Mammary microvascular endothelial cell (primary cell): ENCODE data around the gene GNB2. TPM values are rescaled to one million over a fixed set of nuclear protein-coding genes. Genes with fewer than 3 reads are reported as not detected.

ENCODE experiments used
- total RNA-seq: library from RNA; depleted of rRNA; stranded (reverse); fragments of >200 nt; gene quantifications from 2 replicates; pipeline ENCODE4 v1.2.3, GENCODE V29; 2015

Gene GNB2
- 266 and 289 TPM in 2 replicates for total RNA-seq

DNA sequence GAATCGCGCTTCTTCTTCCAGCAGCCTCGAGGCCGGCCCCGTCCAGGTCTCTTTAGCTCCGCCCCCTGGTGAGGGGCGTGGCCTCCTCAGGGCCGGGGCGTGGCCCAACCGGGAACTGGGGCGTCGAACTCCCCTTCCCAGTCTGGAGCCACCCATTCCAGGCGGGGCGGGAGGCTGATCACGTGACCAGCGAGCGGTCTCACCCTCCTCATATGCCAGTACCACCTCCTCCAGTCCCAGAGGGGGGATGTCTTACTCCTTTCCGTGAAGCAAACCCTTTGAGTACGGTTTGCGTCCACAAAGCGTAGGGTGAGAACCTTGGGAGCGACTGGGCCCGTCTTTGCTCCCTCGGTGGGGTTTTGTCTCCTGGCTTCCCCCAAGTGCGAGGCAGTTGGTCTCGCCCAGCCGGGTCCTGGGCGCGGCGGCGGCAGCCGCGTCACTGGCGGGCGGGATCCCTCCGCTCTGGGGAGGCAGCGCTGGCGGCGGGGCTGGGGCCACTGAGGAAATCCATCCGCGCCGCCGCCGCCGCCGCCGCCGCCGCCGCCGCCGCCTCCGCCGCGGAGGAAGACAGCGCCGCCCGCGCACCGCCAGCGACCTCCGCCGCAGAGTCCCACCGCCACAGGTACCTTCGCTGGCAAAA, at the start of gene GNB2:
TSS of gene GNB2 (plus strand) at position 439 of the 640 bp plus-strand sequence. CDS start 2,526 bp downstream, outside the sequence.

DNA sequence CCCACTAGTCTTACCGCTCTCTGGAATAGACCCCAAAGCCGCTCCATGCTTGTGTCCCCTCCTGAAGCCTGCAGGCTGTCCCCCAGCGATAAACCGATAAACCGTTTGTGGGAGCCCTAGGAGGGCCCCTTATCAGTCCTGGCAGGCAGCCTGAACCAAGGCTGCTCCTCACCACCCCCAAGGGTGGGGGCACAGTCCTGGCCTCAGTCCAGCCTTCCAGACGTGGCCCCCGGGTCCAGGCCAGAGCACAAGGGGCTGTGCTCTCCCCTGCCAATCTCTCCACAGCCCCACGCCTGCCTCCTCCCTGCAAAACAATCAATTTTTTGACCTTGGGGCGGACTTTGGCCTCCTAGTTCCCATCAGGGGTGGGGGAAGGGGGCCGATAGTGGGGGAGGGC, 32.1 kb upstream of the GNB2 start, which contains the start of gene TFR2:
TSS of gene TFR2 (minus strand) at position 90 of the 397 bp plus-strand sequence. CDS start at position 47, 43 bp downstream.

GRCh38 chr7:100655908-100656674, 17.4 kb upstream of the GNB2 start, which contains the start of gene ACTL6B:
TSS of gene ACTL6B (minus strand) at chr7:100656448. CDS start at chr7:100656354, 94 bp downstream.

DNA sequence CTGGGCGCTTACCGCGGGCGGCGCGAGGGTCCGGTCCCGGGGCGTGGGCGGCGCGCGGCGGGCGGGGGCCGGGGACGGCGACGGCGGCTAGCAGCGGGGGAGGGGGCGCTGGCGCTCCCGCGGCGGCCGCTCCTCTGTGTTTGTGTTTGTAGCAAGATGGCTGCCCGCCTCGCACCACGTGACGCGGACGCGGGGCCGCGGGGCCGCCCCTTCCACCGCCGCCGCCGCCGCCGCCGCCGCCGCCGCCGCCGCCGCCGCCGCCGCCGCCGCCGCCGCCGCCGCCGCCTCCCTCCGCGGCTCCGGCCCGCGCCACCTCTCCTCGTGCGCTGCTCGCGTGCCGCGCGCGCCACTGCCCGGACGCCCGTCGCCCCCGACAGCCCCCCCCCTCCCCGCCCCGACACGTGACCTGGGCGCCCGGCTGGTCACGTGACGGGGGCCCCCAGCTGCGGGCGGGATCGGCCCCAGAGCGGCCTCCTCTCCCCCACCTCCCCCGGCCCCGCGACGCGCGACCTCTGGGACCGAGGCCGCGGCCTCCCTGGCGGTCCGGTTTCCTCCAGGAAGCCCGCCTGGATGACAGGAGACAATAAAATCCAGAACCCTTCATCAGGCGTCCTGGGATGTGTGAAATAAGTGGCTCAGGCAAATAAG, 20.7 kb downstream of the GNB2 start, which contains the start of gene GIGYF1:
TSS of gene GIGYF1 (minus strand) at position 153 of the 648 bp plus-strand sequence. CDS start 6,012 bp downstream, outside the sequence.

GRCh38 chr7:100705753-100706671, 32.5 kb downstream of the GNB2 start, which contains the start of gene POP7:
TSS of gene POP7 (plus strand) at chr7:100706121. CDS start at chr7:100706831, 710 bp downstream.

GRCh38 chr7:100720279-100720670, 46.7 kb downstream of the GNB2 start, which contains the start of gene EPO:
TSS of gene EPO (plus strand) at chr7:100720468. CDS start at chr7:100720981, 513 bp downstream.

Other genes starting within 250 kb of the GNB2 start
- gene ZCWPW1, start 245.0 kb upstream of the GNB2 start, total RNA-seq, result 0.60 and 0.98 TPM in 2 replicates
- gene MEPCE, start 243.9 kb upstream of the GNB2 start, total RNA-seq, result 38.4 and 42.4 TPM in 2 replicates
- 26.4 and 38.2 TPM in 2 replicates for gene PPP1R35, start 237.2 kb upstream of the GNB2 start, total RNA-seq
- 0.87 and 3.4 TPM in 2 replicates for gene SPACDR, start 209.5 kb upstream of the GNB2 start, total RNA-seq
- gene TSC22D4, start 194.5 kb upstream of the GNB2 start, total RNA-seq, result 62.0 and 63.5 TPM in 2 replicates
- gene NYAP1, start 189.8 kb upstream of the GNB2 start, total RNA-seq, result 2.1 and 2.9 TPM in 2 replicates
- 46.2 and 49.0 TPM in 2 replicates for gene AGFG2, start 134.5 kb upstream of the GNB2 start, total RNA-seq
- gene SAP25, start 99.8 kb upstream of the GNB2 start, total RNA-seq, result not detected in 2 replicates
- 30.4 and 38.0 TPM in 2 replicates for gene LRCH4, start 87.6 kb upstream of the GNB2 start, total RNA-seq
- 1.00 TPM in 1 of 2 replicates, not detected in the other for gene FBXO24, start 87.4 kb upstream of the GNB2 start, total RNA-seq
- 1.2 and 2.3 TPM in 2 replicates for gene PCOLCE, start 71.4 kb upstream of the GNB2 start, total RNA-seq
- gene MOSPD3, start 61.2 kb upstream of the GNB2 start, total RNA-seq, result 13.2 and 16.8 TPM in 2 replicates
- gene TFR2, start 32.2 kb upstream of the GNB2 start, total RNA-seq, result under 0.01 and 0.44 TPM in 2 replicates
- gene ACTL6B, start 17.3 kb upstream of the GNB2 start, total RNA-seq, result not detected in 2 replicates
- gene GIGYF1, start 20.5 kb downstream of the GNB2 start, total RNA-seq, result 12.0 and 14.1 TPM in 2 replicates
- 50.1 and 59.9 TPM in 2 replicates for gene POP7, start 32.4 kb downstream of the GNB2 start, total RNA-seq
- not detected in 2 replicates for gene EPO, start 46.7 kb downstream of the GNB2 start, total RNA-seq
- not detected in 2 replicates for gene ZAN, start 59.9 kb downstream of the GNB2 start, total RNA-seq
- gene EPHB4, start 153.8 kb downstream of the GNB2 start, total RNA-seq, result 141 and 146 TPM in 2 replicates
- 22.0 and 31.9 TPM in 2 replicates for gene SLC12A9, start 179.0 kb downstream of the GNB2 start, total RNA-seq
- gene TRIP6, start 193.6 kb downstream of the GNB2 start, total RNA-seq, result 107 and 117 TPM in 2 replicates
- 67.0 and 81.0 TPM in 2 replicates for gene SRRT, start 201.4 kb downstream of the GNB2 start, total RNA-seq
- gene UFSP1, start 216.0 kb downstream of the GNB2 start, total RNA-seq, result 2.8 and 4.8 TPM in 2 replicates
- 0.54 and 0.67 TPM in 2 replicates for gene ACHE, start 222.1 kb downstream of the GNB2 start, total RNA-seq